ENCODE data around the gene HLA-F. TPM values are rescaled to one million over a fixed set of nuclear protein-coding genes. Genes with fewer than 3 reads are reported as not detected.

Gene HLA-F
- total and polyA plus RNA-seq, 9 donors: 16.3 to 61.6 (median 29.6) TPM

GRCh38 chr6:29726001-29726400 is 2.8 kb downstream of the HLA-F start:
- intact Hi-C loops (cut with DNase I): no loop called here
- no peaks in the 10 kb centered on the region for H3K36me3 ChIP-seq
- TF ChIP-seq POLR2A (IDR thresholded peaks at IDR 0.05) (no peak), CTCF (IDR thresholded peaks at IDR 0.05) (no peak), EP300 (IDR thresholded peaks at IDR 0.05) (no peak)
- no peak overlapping the region for H3K27ac ChIP-seq
- WGBS, 3 donors: 81 to 88% (median 87%) methylated on average over 1 of the region's 1 CpG
- no peaks in the 10 kb centered on the region for H3K9me3 ChIP-seq
- no peak for DNase-seq
- H3K4me1 ChIP-seq (ENCODE audit: insufficient read depth): no peaks in the 10 kb centered on the region
- no peak overlapping the region for H3K4me3 ChIP-seq
- no peaks in the 10 kb centered on the region for H3K27me3 ChIP-seq

DNA sequence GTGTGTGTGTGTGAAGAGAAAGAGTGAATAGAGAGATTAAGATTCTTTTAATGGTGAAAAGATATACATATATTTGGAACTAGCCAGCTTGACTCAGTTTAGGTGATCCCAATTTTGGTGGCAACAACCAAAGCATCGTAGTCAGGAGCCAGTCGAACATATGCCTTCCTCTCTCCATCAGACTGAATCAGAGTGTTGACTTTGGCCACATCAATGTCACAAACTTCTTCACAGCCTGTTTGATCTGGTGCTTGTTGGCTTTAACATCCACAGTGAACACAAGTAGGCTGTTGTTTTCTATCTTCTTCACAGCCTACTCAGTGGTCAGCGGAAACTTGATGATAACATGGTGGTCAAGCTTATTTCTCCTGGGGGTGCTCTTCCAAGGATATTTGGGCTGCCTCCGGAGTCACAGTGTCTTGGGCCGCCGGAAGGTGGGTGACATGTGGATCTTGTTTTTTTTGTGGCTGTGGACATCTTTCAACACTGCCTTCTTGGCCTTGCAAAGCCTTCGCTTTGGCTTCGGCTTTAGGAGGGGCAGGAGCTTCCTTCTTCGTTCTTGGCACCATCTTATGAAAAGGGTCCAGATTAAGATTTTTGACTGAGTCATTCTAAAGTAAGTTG is 3.4 kb downstream of the HLA-F start:
- no peak for DNase-seq
- 91 to 95% (median 91%) methylated on average over 9 of the region's 9 CpGs for WGBS, 3 donors
- Histone ChIP-seq H3K36me3 (no peaks in the 10 kb centered on the region), H3K4me1 (ENCODE audit: insufficient read depth) (no peaks in the 10 kb centered on the region), H3K9me3 (no peaks in the 10 kb centered on the region), H3K4me3 (no peak overlapping the region), H3K27ac (no peak overlapping the region), H3K27me3 (no peaks in the 10 kb centered on the region)
- intact Hi-C loops (cut with DNase I): no loop called here
- TF ChIP-seq CTCF (IDR thresholded peaks at IDR 0.05) (no peak), POLR2A (IDR thresholded peaks at IDR 0.05) (no peak), EP300 (IDR thresholded peaks at IDR 0.05) (no peak)

DNA sequence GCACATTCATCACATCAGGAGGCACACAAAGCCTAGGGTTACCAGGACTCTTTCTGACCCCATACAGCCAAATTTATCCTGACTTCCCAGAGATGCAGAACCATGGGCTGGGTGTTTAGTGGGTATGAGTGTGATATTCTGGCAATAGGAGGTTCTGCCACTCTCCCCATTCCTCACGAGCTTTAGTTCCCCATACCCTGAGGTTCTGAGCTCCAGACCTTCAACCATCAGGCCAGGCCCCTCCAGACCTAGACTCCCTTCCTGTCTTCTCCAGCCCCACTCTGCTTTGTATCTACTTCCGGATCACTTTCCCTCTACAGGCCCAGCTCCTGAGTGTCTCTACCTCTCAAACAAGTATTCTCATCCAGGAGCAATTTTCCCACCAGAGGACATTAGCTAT is 4.4 kb downstream of the HLA-F start:
- Histone ChIP-seq H3K27me3 (no peaks in the 10 kb centered on the region), H3K4me1 (ENCODE audit: insufficient read depth) (no peaks in the 10 kb centered on the region), H3K36me3 (no peaks in the 10 kb centered on the region), H3K4me3 (no peak overlapping the region), H3K9me3 (no peaks in the 10 kb centered on the region), H3K27ac (no peak overlapping the region)
- TF ChIP-seq POLR2A (IDR thresholded peaks at IDR 0.05): no peak
- no peak for TF ChIP-seq CTCF (IDR thresholded peaks at IDR 0.05)
- TF ChIP-seq EP300 (IDR thresholded peaks at IDR 0.05): no peak
- 45 to 82% (median 71%) methylated on average over 2 of the region's 2 CpGs for WGBS, 3 donors
- no peak for DNase-seq
- intact Hi-C loops (cut with DNase I): no loop called here

DNA sequence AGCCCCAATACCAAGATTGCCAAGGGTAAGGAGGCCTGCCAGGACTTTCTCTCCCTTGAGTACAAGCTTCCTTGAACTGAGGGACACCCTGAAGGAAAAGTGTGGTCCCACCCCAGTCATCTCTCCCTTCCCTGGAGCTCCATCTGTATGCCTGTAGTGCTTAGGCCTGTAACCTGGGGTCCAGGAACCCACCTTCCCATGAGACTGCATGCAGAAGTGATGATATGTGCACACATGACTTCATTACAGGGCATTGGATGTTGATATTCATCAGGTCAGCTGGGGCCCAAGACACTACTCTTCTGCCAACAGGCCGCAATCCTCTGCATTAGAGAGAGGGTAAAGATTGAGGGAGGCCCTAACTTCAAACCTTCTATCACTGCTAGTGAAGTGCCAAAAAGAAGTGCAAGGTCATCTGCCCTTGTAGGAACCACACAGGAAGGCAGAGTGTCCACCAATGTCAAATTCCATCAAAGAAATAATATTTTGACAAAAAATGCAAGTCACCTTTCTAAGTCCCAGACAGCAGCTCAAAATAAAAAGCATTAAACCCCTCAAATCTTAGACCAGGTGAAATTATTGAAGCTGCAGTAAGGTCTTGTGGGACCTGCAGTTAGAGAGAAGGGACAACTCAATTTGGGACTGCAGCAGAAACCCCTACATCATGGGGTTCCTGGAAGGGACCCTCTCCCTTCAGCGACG is 5.1 kb downstream of the HLA-F start:
- WGBS, 3 donors: 89 to 93% (median 92%) methylated on average over 3 of the region's 3 CpGs
- no peaks in the 10 kb centered on the region for H3K4me1 ChIP-seq (ENCODE audit: insufficient read depth)
- intact Hi-C loops (cut with DNase I): no loop called here
- no peaks in the 10 kb centered on the region for H3K27me3 ChIP-seq
- no peak for TF ChIP-seq CTCF (IDR thresholded peaks at IDR 0.05)
- TF ChIP-seq POLR2A (IDR thresholded peaks at IDR 0.05): no peak
- TF ChIP-seq EP300 (IDR thresholded peaks at IDR 0.05): no peak
- H3K4me3 ChIP-seq: no peak overlapping the region
- H3K9me3 ChIP-seq: no peaks in the 10 kb centered on the region
- DNase-seq: no peak
- H3K36me3 ChIP-seq: no peaks in the 10 kb centered on the region
- H3K27ac ChIP-seq: no peak overlapping the region
